GM13977 (cell line): ENCODE results near the gene TMEM17.
"Not testable (repeated sequence)": the region's sequence is repeated elsewhere in the genome, so short reads cannot be mapped to it uniquely, and the experiment has no call there.

Source experiments
- DNase-seq: peaks from one replicate; pipeline ENCODE4 v3.0.0; 2012; ENCODE audit warnings: low spot score
- CTCF ChIP-seq: IDR thresholded peaks from 2 replicates; pipeline ENCODE4 v1.5.1; 2012; ENCODE audit warnings: mild to moderate bottlenecking, control low read depth; ENCODE audit not compliant: insufficient read depth; ENCODE audit errors: extremely low read depth, missing control alignments
- in situ Hi-C: fragments of 300-500 bp; cut with MboI; formaldehyde crosslinking; loops from one replicate; pipeline ENCODE4 v1.12.0; 2022; ENCODE audit warnings: low sequenced_read_pairs, low pct_unique_long_range_greater_than_20kb, mixed read lengths, inconsistent platforms; ENCODE audit not compliant: unreplicated experiment

TMEM17 gene

GRCh38 chr2:62539606-62540407 lies 33.8 kb upstream of the TMEM17 start:
- in situ Hi-C loops, result no loop called here
- DNase-seq, result no peak
- no peak for TF ChIP-seq CTCF

- DNase-seq, result no peak
- TF ChIP-seq CTCF, result no peak
Observed at GRCh38 chr2:62538756-62539155, 32.8 kb upstream of the TMEM17 start.

GRCh38 chr2:62537814-62538213 lies 31.8 kb upstream of the TMEM17 start:
- DNase-seq, result no peak
- in situ Hi-C loops, result no loop called here
- no peak for TF ChIP-seq CTCF

More at GRCh38 chr2:62538756-62539155, 32.8 kb upstream of the TMEM17 start:
- in situ Hi-C loops, result no loop called here

- DNase-seq, result no peak
- in situ Hi-C loops, result no loop called here
- TF ChIP-seq CTCF, result no peak
Observed at GRCh38 chr2:62536873-62537547, 31.0 kb upstream of the TMEM17 start.

- DNase-seq, in situ Hi-C loops: not testable (repeated sequence)
Observed at GRCh38 chr2:62535521-62535920, 29.5 kb upstream of the TMEM17 start.

GRCh38 chr2:62531594-62531993 lies 25.6 kb upstream of the TMEM17 start:
- TF ChIP-seq CTCF, result no peak
- in situ Hi-C loops, result no loop called here
- DNase-seq, result no peak

- no peak for DNase-seq
- TF ChIP-seq CTCF, result no peak
- in situ Hi-C loops, result no loop called here
Observed at GRCh38 chr2:62529758-62530157, 23.8 kb upstream of the TMEM17 start.
